NCI-H2029 treated with DMSO at 0.1 percent for 48 hours (cell line): Measurements from ENCODE around the gene ACADS.
"Not testable (repeated sequence)": the region's sequence is repeated elsewhere in the genome, so short reads cannot be mapped to it uniquely, and the experiment has no call there.

Experiments
- DNase-seq: peaks from one replicate; lab custom pipeline; 2025; lab: John Stamatoyannopoulos, UW

The ACADS gene

DNA sequence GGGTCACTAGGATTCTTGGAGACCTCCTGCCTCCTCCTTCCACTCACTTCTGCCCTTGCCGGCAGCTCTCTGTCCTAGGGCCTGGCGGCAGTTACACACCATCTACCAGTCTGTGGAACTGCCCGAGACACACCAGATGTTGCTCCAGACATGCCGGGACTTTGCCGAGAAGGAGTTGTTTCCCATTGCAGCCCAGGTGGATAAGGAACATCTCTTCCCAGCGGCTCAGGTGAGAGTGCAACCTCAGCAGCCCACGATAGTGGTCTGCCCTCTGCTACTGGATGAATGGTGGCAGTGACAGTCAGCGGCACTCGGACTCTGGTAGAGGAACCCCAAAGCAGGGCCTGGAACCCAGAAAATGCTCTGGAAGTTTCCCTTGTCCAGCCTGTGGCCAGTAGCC is 1.3 kb downstream of the ACADS start:
- no peak for DNase-seq

GRCh38 chr12:120732198-120732597 is 6.6 kb downstream of the ACADS start:
- DNase-seq: not testable (repeated sequence)

GRCh38 chr12:120733574-120733973 is 7.9 kb downstream of the ACADS start:
- no peak for DNase-seq

DNA sequence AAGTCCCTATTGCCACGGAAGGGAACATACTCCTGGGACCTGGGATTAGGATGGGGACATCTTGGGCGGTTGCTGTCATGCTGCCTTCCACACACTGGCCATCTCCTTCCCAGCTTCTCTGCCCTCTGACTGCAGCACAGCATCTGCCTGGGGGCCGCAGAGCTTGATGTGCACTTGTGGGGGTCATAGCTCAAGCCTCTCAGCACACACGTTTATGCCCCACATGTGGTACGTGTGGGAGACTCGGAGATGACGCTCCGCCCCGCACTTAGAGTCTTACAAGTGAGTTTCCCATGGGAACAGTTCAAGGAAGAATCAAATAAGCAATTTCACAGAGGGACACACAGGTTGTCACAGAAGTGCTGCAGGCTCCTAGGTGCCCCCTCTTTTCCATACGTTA is 8.6 kb downstream of the ACADS start:
- DNase-seq: no peak

GRCh38 chr12:120735181-120735580 is 9.6 kb downstream of the ACADS start:
- DNase-seq: no peak

GRCh38 chr12:120736404-120737331 is 11.0 kb downstream of the ACADS start:
- no peak for DNase-seq

- no peak for DNase-seq
Observed at GRCh38 chr12:120737557-120738251, 12.1 kb downstream of the ACADS start.

- no peak for DNase-seq
Observed at GRCh38 chr12:120738252-120739030, 12.8 kb downstream of the ACADS start.

- DNase-seq: no peak
Observed at GRCh38 chr12:120739031-120739762, 13.6 kb downstream of the ACADS start.

DNA sequence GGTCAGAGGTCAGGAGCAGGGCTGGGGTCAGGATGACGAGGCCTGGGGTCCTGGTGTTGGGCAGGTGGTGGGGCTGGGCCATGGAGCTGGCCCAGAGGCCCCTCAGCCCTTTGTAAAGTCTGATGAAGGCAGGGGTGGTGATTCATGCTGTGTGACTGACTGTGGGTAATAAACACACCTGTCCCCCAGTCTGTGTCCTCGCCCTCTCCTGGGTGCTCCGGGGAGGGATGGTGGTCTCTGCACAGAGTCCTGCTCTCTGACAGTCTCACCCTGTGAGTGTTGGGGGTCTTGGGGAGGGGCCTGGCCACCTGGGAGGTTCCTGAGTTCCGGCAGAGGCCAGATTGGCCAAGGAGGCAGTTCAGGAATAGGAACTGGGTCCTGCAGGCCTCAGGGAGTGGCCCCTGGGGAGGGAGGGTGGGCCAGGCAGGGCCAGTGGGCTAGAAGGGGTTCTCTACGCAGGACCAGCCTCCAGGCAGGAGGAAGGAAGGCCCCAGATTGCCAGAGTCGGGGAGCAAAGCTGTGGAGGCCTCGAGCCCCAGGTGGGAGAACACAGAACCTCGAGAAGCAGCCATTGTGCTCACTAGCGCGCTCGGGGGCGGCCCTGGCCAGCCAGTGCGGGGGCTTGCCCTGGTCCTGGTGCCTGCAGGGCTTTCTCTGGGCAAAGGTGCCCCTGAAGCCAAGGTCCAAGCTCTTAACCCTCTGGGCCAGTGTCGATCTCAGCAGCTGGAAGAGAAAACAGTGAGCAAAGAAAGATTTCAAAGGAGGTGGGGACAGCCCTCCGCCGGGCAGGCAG is 14.4 kb downstream of the ACADS start:
- DNase-seq: no peak

- no peak for DNase-seq
Observed at GRCh38 chr12:120740871-120741270, 15.2 kb downstream of the ACADS start.

DNA sequence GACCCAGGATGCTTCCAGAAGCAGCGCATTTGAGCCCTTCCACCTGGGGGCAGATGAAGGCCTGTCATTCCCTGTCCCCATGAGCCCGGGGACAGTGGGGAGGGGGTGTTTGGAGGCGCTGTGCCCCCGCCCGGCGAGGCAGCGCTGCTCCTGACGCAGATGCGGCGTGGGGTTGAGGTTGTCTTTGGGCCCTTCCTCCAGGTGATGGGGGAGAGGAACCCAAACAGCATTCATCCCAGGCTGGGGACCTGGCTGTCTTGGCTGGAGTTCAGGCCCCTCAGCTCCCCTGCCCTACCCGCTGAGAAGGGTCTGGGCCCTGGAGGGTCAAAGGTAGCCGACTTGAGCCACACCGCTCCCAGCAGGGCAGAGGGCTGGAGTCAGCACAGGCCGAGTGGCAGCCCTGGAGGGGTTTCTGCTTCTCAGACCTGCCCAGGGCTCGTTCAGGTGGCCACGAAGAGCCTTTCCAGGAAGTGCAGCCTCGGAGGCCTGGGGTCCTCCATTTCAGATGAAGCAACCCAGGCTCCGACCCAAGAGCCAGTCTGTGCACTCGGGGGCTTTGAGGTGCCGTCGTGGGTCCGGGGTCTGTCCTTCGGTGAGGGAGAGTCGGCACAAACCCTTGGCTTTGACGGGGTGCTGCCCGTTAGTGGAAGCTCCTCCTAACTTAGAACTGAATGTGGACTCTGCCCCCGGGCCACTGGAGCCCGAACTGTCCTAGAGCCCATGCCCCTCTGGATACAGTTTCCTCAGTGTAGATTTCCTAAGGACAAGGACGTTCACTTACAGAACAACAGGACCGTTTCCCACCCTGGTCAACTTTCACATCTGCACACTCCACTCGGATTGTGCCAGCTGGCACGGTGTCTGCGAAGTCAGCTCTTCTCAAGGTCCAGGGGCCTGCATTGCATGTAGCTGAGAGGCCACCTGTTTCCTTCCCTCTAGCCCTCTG is 16.1 kb downstream of the ACADS start:
- DNase-seq: no peak

DNA sequence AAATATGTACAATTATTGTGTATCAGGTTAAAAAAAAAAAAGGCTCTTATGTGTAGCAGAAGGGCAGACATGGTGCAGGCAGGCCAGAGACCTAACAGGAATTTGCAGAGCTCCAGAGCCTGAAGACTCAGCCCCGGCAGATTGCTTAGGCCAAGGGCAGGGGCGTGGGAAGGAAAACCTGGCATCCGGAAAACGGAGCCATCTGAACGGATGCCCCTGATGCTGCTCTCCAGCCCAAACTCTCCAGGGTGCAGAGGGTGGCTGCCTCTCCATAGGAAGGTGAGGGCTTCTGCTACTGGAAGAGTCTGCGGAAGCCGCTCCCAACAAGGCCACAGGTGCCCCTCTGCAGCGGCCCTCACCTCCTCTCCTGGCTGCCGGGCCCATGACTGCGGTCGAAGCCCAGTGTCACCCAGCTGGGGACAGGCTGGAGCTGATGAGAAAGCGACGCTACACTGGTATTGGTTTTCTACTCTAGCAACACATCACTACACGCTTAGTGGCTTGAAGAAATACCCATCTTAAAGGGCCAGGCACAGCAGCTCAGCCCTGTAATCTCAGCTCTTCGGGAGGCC is 19.4 kb downstream of the ACADS start:
- no peak for DNase-seq

DNA sequence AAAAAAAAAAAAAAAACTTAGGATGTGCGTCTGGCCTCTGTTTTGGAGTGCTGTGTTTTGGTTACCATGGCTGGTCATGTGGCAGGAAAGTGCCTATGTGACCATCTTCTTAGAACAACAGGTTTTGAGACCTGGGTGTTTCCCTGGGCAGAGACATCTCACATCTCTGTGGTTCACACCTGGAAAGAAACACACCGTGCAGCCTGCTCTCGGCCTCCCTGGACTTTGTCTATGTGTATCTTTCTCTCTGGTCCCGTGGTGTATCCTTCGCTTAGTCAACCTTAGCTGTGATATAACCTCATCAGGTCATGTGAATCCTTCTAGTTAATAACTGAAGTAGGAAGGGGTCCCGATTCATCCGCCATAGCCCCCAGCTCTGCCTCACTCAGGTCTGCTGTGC is 22.6 kb downstream of the ACADS start:
- DNase-seq: no peak

GRCh38 chr12:120749256-120749655 is 23.6 kb downstream of the ACADS start:
- no peak for DNase-seq

DNA sequence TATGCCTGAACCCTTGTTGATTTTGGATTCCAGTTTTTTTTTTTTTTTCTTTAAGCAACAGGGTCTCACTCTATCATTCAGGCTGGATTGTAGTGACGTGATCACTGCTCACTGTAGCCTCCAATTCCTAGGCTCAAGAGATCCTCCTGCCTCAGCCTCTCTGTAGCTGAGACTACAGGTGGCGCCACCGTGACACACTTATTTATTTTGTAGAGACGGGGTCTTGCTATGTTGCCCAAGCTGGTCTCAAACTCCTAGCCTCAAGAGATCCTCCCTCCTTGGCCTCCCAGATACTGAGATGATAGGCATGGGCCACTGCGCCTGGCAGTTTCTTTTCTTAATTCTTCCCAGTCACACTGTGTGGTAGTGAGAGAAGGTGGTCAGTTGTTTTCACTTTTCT is 25.2 kb downstream of the ACADS start:
- DNase-seq: no peak

- DNase-seq: no peak
Observed at GRCh38 chr12:120751389-120751788, 25.8 kb downstream of the ACADS start.

GRCh38 chr12:120754792-120755191 is 29.2 kb downstream of the ACADS start:
- DNase-seq: no peak

- DNase-seq: no peak
Observed at GRCh38 chr12:120755269-120755668, 29.6 kb downstream of the ACADS start.
